A673 (cell line): ENCODE results near the gene NGLY1. TPM values are rescaled to one million over a fixed set of nuclear protein-coding genes. Genes with fewer than 3 reads are reported as not detected.

Source experiments
- BruUV-seq: library from RNA; stranded (reverse); fragments of 400-500 nt; replicated peaks from 2 replicates; lab custom pipeline; 2021; lab: Mats Ljungman, UMichigan
- CTCF ChIA-PET: fragments of 300-600 bp; sonication (Branson Sonifier 250); formaldehyde crosslinking; loops from one replicate; lab custom pipeline; 2022; ENCODE audit warnings: antibody characterized with exemption; lab: Charles Lee
- POLR2A ChIA-PET: fragments of 300-600 bp; sonication (Branson Sonifier 250); formaldehyde crosslinking; loops from one replicate; lab custom pipeline; 2022; ENCODE audit warnings: antibody characterized with exemption; ENCODE audit not compliant: low non-redundant PET; lab: Charles Lee
- DNase-seq: peaks from one replicate; pipeline ENCODE4 v3.0.0-alpha.2; 2015; ENCODE audit warnings: low spot score
- H3K27ac ChIP-seq: fragments of 200-600 bp; sonication (generic); 2 replicates; pipeline ENCODE4 v1.5.1; 2016; ENCODE audit warnings: mixed run types, low read depth, mild to moderate bottlenecking, mixed read lengths, antibody characterized with exemption, low read length; ENCODE audit not compliant: poor library complexity, severe bottlenecking
- H3K27me3 ChIP-seq: fragments of 200-600 bp; sonication (generic); replicated peaks from 2 replicates; pipeline ENCODE4 v1.6.1; 2017; ENCODE audit warnings: mixed run types, low read depth, mild to moderate bottlenecking, mixed read lengths, antibody characterized with exemption, low read length; ENCODE audit not compliant: insufficient read depth, poor library complexity
- H3K36me3 ChIP-seq: fragments of 200-600 bp; sonication (generic); 2 replicates; pipeline ENCODE4 v1.6.1; 2016; ENCODE audit warnings: mixed run types, mild to moderate bottlenecking, mixed read lengths, antibody characterized with exemption, low read length; ENCODE audit not compliant: insufficient read depth, poor library complexity, severe bottlenecking
- H3K4me1 ChIP-seq: fragments of 200-600 bp; sonication (generic); 2 replicates; pipeline ENCODE4 v1.6.1; 2017; ENCODE audit warnings: mixed run types, mild to moderate bottlenecking, mixed read lengths, antibody characterized with exemption, low read length; ENCODE audit not compliant: insufficient read depth, poor library complexity, severe bottlenecking
- H3K4me3 ChIP-seq: fragments of 200-600 bp; sonication (generic); 2 replicates; pipeline ENCODE4 v1.5.1; 2016; ENCODE audit warnings: low read depth, mixed run types, mild to moderate bottlenecking, mixed read lengths, low read length; ENCODE audit not compliant: poor library complexity, severe bottlenecking
- H3K9me3 ChIP-seq: fragments of 200-600 bp; sonication (generic); 2 replicates; pipeline ENCODE4 v1.6.1; 2016; ENCODE audit warnings: mixed run types, low read depth, mild to moderate bottlenecking, mixed read lengths, antibody characterized with exemption, low read length; ENCODE audit not compliant: poor library complexity, severe bottlenecking
- CTCF ChIP-seq: fragments of 300-800, 200-600 bp; sonication (generic); conservative IDR thresholded peaks from 2 replicates; pipeline ENCODE4 v1.5.1; 2017; ENCODE audit warnings: low read depth, mild to moderate bottlenecking, antibody characterized with exemption, low read length, moderate library complexity, mixed read lengths
- EZH2 ChIP-seq: fragments of 200-600 bp; sonication (generic); IDR thresholded peaks from 2 replicates; pipeline ENCODE4 v1.6.1; 2017; ENCODE audit warnings: borderline replicate concordance, low read depth, mild to moderate bottlenecking, mixed read lengths, antibody characterized with exemption, low read length; ENCODE audit not compliant: poor library complexity, severe bottlenecking
- intact Hi-C: fragments of 100-400 bp; cut with micrococcal nuclease; formaldehyde crosslinking; loops from one replicate; pipeline ENCODE4 v1.10.0; 2022; ENCODE audit not compliant: unreplicated experiment
- total RNA-seq: library from RNA; stranded (reverse); gene quantifications from 2 replicates; pipeline ENCODE4 v1.2.3, GENCODE V29; 2021

NGLY1 gene
- total RNA-seq, 1 experiment from 2014 or later = 30.4 TPM

GRCh38 chr3:25751725-25752124, 31.5 kb downstream of the NGLY1 start:
- H3K4me3 ChIP-seq = no peak overlapping the region
- no peak for DNase-seq
- H3K27ac ChIP-seq = no peak overlapping the region
- TF ChIP-seq CTCF (no peak), EZH2 (no peak)
- intact Hi-C loops = no loop called here
- ChIA-PET CTCF (no interaction called here), POLR2A (no interaction called here)
- H3K36me3 ChIP-seq = peaks cover 16% of the 10 kb centered on the region
- H3K4me1 ChIP-seq = no peaks in the 10 kb centered on the region
- BruUV-seq = no TSS peak
- no peaks in the 10 kb centered on the region for H3K27me3 ChIP-seq
- H3K9me3 ChIP-seq = no peaks in the 10 kb centered on the region

DNA sequence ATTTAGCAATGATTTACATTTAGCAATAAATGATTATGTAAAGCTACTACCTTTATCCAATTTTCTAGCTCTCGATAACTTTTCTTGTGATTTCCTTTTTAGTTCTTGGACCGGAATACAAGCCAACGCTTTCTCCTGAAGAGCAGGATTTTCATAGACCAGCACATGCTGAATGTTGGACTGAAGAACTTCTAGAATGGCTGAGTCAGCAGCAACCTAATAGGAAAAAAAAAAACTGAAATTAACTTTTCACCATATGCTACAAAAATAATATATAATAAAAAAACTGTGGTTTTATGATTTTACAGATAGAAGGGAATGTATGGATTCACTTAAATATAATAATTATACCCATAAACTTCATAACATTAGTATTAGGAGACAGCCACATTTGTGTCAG, 32.2 kb downstream of the NGLY1 start:
- POLR2A ChIA-PET = no interaction called here

GRCh38 chr3:25749031-25749581, 34.1 kb downstream of the NGLY1 start:
- POLR2A ChIA-PET = no interaction called here
- intact Hi-C loops = no loop called here
- CTCF ChIA-PET = no interaction called here
- no peak overlapping the region for H3K4me3 ChIP-seq
- no peaks in the 10 kb centered on the region for H3K9me3 ChIP-seq
- H3K4me1 ChIP-seq = no peaks in the 10 kb centered on the region
- no peaks in the 10 kb centered on the region for H3K27me3 ChIP-seq
- TF ChIP-seq EZH2 (no peak), CTCF (no peak)
- BruUV-seq = no TSS peak
- DNase-seq = no peak
- no peak overlapping the region for H3K27ac ChIP-seq
- H3K36me3 ChIP-seq = peaks cover 16% of the 10 kb centered on the region

More for the DNA sequence above, 32.2 kb downstream of the NGLY1 start:
- H3K27me3 ChIP-seq = no peaks in the 10 kb centered on the region
- H3K4me1 ChIP-seq = no peaks in the 10 kb centered on the region
- TF ChIP-seq EZH2 (no peak), CTCF (no peak)
- intact Hi-C loops = no loop called here
- H3K36me3 ChIP-seq = peaks cover 16% of the 10 kb centered on the region
- CTCF ChIA-PET = no interaction called here
- H3K4me3 ChIP-seq = no peak overlapping the region
- no peak overlapping the region for H3K27ac ChIP-seq
- DNase-seq = no peak
- BruUV-seq = no TSS peak
- H3K9me3 ChIP-seq = no peaks in the 10 kb centered on the region
